Gastroesophageal sphincter (tissue), 3 donors: ENCODE results near the gene NT5C3B.

ENCODE experiments used
- CTCF ChIP-seq, 4 experiments: fragments of 200-600 bp in 2 of 4; fragments of 450-650 bp in 2 of 4; sonication (generic) in 1 of 4; IDR thresholded peaks; one replicate each; pipeline ENCODE4 v1.5.1; 2017 to 2019; ENCODE audit warnings: antibody characterized with exemption in 4 of 4, mild to moderate bottlenecking in 2 of 4, moderate library complexity in 2 of 4
- EP300 ChIP-seq: sonication (generic); formaldehyde crosslinking; IDR thresholded peaks from one replicate; pipeline ENCODE4 v1.6.1; 2017; ENCODE audit warnings: antibody characterized with exemption, mild to moderate bottlenecking
- POLR2A ChIP-seq, 2 donors: fragments of 450-650 bp; IDR thresholded peaks; one replicate each; pipeline ENCODE4 v1.6.1; 2017; ENCODE audit warnings: antibody characterized with exemption in 2 of 2, mild to moderate bottlenecking in 2 of 2, moderate library complexity in 1 of 2

- TF ChIP-seq POLR2A (IDR thresholded peaks at IDR 0.05) (peak; percentile 90 to 93), CTCF (IDR thresholded peaks at IDR 0.05) (peak in 3 of 4 experiments; percentile 32 to 56 (median 46)), EP300 (no peak)
Observed at GRCh38 chr17:41786227-41787020, 49.6 kb downstream of the NT5C3B start, which contains the start of gene JUP.
